HG03342 (cell line): ENCODE measurements around the gene KAT8.

Experiments
- ATAC-seq: cut with Tn5 transposase; IDR thresholded peaks from one replicate; pipeline ENCODE4 v1.9.1; 2021; ENCODE audit warnings: mild to moderate bottlenecking, moderate library complexity; ENCODE audit not compliant: unreplicated experiment

KAT8 gene

GRCh38 chr16:31106509-31107464 is 10.7 kb upstream of the KAT8 start:
- ATAC-seq: no peak

GRCh38 chr16:31107465-31107867 is 10.0 kb upstream of the KAT8 start:
- ATAC-seq: peak; percentile 55

- ATAC-seq: peak; percentile 71
Observed at GRCh38 chr16:31108035-31108793, 9.2 kb upstream of the KAT8 start, which contains the start of gene BCKDK. TSS of gene BCKDK (plus strand) at chr16:31108386. CDS start at chr16:31109224, 838 bp downstream.

GRCh38 chr16:31108794-31109558 is 8.5 kb upstream of the KAT8 start:
- ATAC-seq: no peak

- no peak for ATAC-seq
Observed at GRCh38 chr16:31109622-31110021, 7.8 kb upstream of the KAT8 start.

GRCh38 chr16:31110106-31111034 is 7.1 kb upstream of the KAT8 start:
- ATAC-seq: no peak

- no peak for ATAC-seq
Observed at GRCh38 chr16:31111881-31112466, 5.5 kb upstream of the KAT8 start.

GRCh38 chr16:31112711-31113110 is 4.8 kb upstream of the KAT8 start:
- no peak for ATAC-seq

GRCh38 chr16:31113121-31114120 is 4.0 kb upstream of the KAT8 start:
- ATAC-seq: no peak

GRCh38 chr16:31114468-31114867 is 3.0 kb upstream of the KAT8 start:
- ATAC-seq: no peak

- ATAC-seq: no peak
Observed at GRCh38 chr16:31118223-31119155, 1.0 kb downstream of the KAT8 start.

- no peak for ATAC-seq
Observed at GRCh38 chr16:31120129-31120528, 2.7 kb downstream of the KAT8 start.

GRCh38 chr16:31125844-31126243 is 8.4 kb downstream of the KAT8 start:
- no peak for ATAC-seq

GRCh38 chr16:31127182-31127581 is 9.7 kb downstream of the KAT8 start:
- ATAC-seq: no peak

GRCh38 chr16:31128711-31129567 is 11.5 kb downstream of the KAT8 start:
- no peak for ATAC-seq

- ATAC-seq: no peak
Observed at GRCh38 chr16:31129568-31130335, 12.3 kb downstream of the KAT8 start.
